ENCODE data around the gene SLC12A6. TPM values are rescaled to one million over a fixed set of nuclear protein-coding genes. Genes with fewer than 3 reads are reported as not detected.
A peak's percentile ranks its signal among the peaks of the same experiment; 100 is the strongest.
"Not testable (repeated sequence)": the region's sequence is repeated elsewhere in the genome, so short reads cannot be mapped to it uniquely, and the experiment has no call there.

The SLC12A6 gene
- total and polyA plus RNA-seq, 2 of the 13 experiments (the other 11 are each of a cell fraction or from before 2014, with no cell fraction given) = 15.2 to 30.1 TPM

- H2AFZ ChIP-seq (ENCODE audit: low read length); H3K27me3 ChIP-seq (ENCODE audit: control insufficient read depth in 1 of 2, insufficient read depth in 2 of 2, low read length in 2 of 2); H4K20me1 ChIP-seq (ENCODE audit: insufficient read depth, low read length); in situ Hi-C loops (cut with HindIII; ENCODE audit: extremely low pct_ligation_motif_present, low pct_unique_long_range_greater_than_20kb); FAIRE-seq; ATAC-seq; H3K9me3 ChIP-seq (ENCODE audit: low read length); BruUV-seq (replicated peaks); DNase-seq (ENCODE audit: low spot score); H3K36me3 ChIP-seq (replicated peaks in 1 of 2; ENCODE audit: control insufficient read depth in 1 of 2, insufficient read depth in 2 of 2, low read length in 2 of 2): not testable (repeated sequence)
- Histone ChIP-seq H3K4me3 (replicated peaks in 1 of 3; ENCODE audit: insufficient read depth in 1 of 3, low read depth in 2 of 3, low read length in 3 of 3) (peak overlapping the region; percentile 89 to 95 (median 93)), H3K4me2 (ENCODE audit: low read depth, low read length) (peak overlapping the region; percentile 75), H3K9ac (ENCODE audit: insufficient read depth, low read depth, low read length) (peak overlapping the region; percentile 91), H3K27ac (ENCODE audit: extremely low read length, insufficient read depth, low read length) (peak overlapping the region; percentile 84), H3K4me1 (ENCODE audit: insufficient read depth, low read length) (peaks cover 17% of the 10 kb centered on the region), H3K79me2 (ENCODE audit: insufficient read depth, low read length) (peaks cover 19% of the 10 kb centered on the region)
- TF ChIP-seq ZNF770 (CRISPR knock-in tag; IDR thresholded peaks at IDR 0.05) = peak; percentile 74
- TF ChIP-seq ZBTB38 (CRISPR knock-in tag; IDR thresholded peaks at IDR 0.05) = 0 out of 2 replicates have a peak, but pooled peaks have one; percentile 23
- peak; percentile 11 for TF ChIP-seq ASH2L (IDR thresholded peaks at IDR 0.05; ENCODE audit: insufficient read length, low read depth, low read length)
- peak; percentile 76 for TF ChIP-seq ZNF460 (CRISPR knock-in tag; IDR thresholded peaks at IDR 0.05; ENCODE audit: borderline replicate concordance)
- peak; percentile 71; the same call in 1 of the 2 replicates for TF ChIP-seq ZNF816 (CRISPR knock-in tag; IDR thresholded peaks at IDR 0.05; ENCODE audit: borderline replicate concordance)
- 0 out of 2 replicates have a peak, but pooled peaks have one; percentile 7 for TF ChIP-seq AHDC1 (CRISPR knock-in tag; IDR thresholded peaks at IDR 0.05; ENCODE audit: borderline replicate concordance)
- ChIA-PET POLR2A (interaction anchor here (0.9 to 1.7 kb wide), 6 partner anchors 24 to 646 kb away, joined by 3 to 28 read pairs (median 4); partner anchors contain the start of genes EMC7, KATNBL1, LPCAT4 and PGBD4), CTCF (ENCODE audit: low intra/inter-chr PET ratio, low total read pairs) (interaction anchor here (1.7 kb wide), 1 partner anchor 25 kb away, joined by 14 read pairs; the partner anchor contains the start of gene LPCAT4)
- intact Hi-C loops (cut with micrococcal nuclease; ENCODE audit: unreplicated experiment) = loop anchor here (2.0 to 10.0 kb wide), 2 partner anchors 23 to 237 kb away; partner anchors contain the start of genes EMC7 and PGBD4
- 29% methylated on average over 26 of the region's 26 CpGs for WGBS (ENCODE audit: low lambda C conversion rate)
Observed at GRCh38 chr15:34342213-34342736, 4.7 kb upstream of the SLC12A6 start.

Measured in HepG2 (cell line).